Fibroblast of lung (primary cell): ENCODE data around the gene DENND4A. TPM values are rescaled to one million over a fixed set of nuclear protein-coding genes. Genes with fewer than 3 reads are reported as not detected.

ENCODE experiments used
- DNase-seq, 2 donors: peaks; one replicate each; pipeline versions ENCODE4 v3.0.0 to v3.0.0-alpha.2; 2010; ENCODE audit warnings: low read depth in 2 of 2
- H2AFZ ChIP-seq: 2 replicates; pipeline ENCODE4 v1.5.1; 2012; ENCODE audit warnings: low read length, control low read depth, inconsistent platforms
- H3K27ac ChIP-seq: 2 replicates; pipeline ENCODE4 v1.5.1; 2011; ENCODE audit warnings: low read length, control low read depth; ENCODE audit not compliant: insufficient read depth
- H3K27me3 ChIP-seq: 2 replicates; pipeline ENCODE4 v1.5.1; 2011; ENCODE audit warnings: mild to moderate bottlenecking, low read length; ENCODE audit not compliant: control insufficient read depth, insufficient read depth
- H3K36me3 ChIP-seq: 2 replicates; pipeline ENCODE4 v1.5.1; 2011; ENCODE audit warnings: low read length; ENCODE audit not compliant: control insufficient read depth, insufficient read depth
- H3K4me1 ChIP-seq: 2 replicates; pipeline ENCODE4 v1.5.1; 2011; ENCODE audit warnings: low read length; ENCODE audit not compliant: control insufficient read depth, insufficient read depth; ENCODE audit errors: extremely low read depth
- H3K4me2 ChIP-seq: 2 replicates; pipeline ENCODE4 v1.5.1; 2011; ENCODE audit warnings: low read length, control low read depth; ENCODE audit not compliant: insufficient read depth; ENCODE audit errors: extremely low read depth
- H3K4me3 ChIP-seq, 4 experiments: fragments of 200-600 bp in 1 of 4; sonication (generic) in 1 of 4; replicated peaks in 1 of 4; 2 replicates each; pipeline ENCODE4 v1.5.1; 2011 to 2016; ENCODE audit warnings: low read length in 4 of 4, low read depth in 3 of 4, mild to moderate bottlenecking in 3 of 4, control low read depth in 2 of 4, inconsistent platforms in 1 of 4, mixed read lengths in 1 of 4; ENCODE audit not compliant: insufficient read depth in 1 of 4; ENCODE audit errors: control extremely low read depth in 1 of 4
- H3K79me2 ChIP-seq: 2 replicates; pipeline ENCODE4 v1.5.1; 2012; ENCODE audit warnings: mild to moderate bottlenecking, low read length, inconsistent platforms; ENCODE audit not compliant: control insufficient read depth, insufficient read depth
- H3K9ac ChIP-seq: 2 replicates; pipeline ENCODE4 v1.5.1; 2011; ENCODE audit warnings: mild to moderate bottlenecking, low read length, control low read depth; ENCODE audit not compliant: insufficient read depth
- H3K9me3 ChIP-seq: 2 replicates; pipeline ENCODE4 v1.5.1; 2012; ENCODE audit warnings: low read depth, low read length; ENCODE audit not compliant: control insufficient read depth, insufficient read depth
- H4K20me1 ChIP-seq: 2 replicates; pipeline ENCODE4 v1.5.1; 2011; ENCODE audit warnings: low read length; ENCODE audit not compliant: control insufficient read depth, insufficient read depth; ENCODE audit errors: extremely low read depth
- CTCF ChIP-seq, 2 donors: IDR thresholded peaks in 1 of 2; conservative IDR thresholded peaks in 1 of 2; 1 replicate in 1 of 2; 2 replicates in 1 of 2; pipeline ENCODE4 v1.5.1; 2011 to 2012; ENCODE audit warnings: low read length in 2 of 2, control low read depth in 1 of 2, inconsistent platforms in 1 of 2, low read depth in 1 of 2, mild to moderate bottlenecking in 1 of 2
- EZH2 ChIP-seq: IDR thresholded peaks from 2 replicates; pipeline ENCODE4 v1.5.1; 2012; ENCODE audit warnings: low read length, control low read depth, mild to moderate bottlenecking; ENCODE audit errors: missing control alignments
- polyA plus RNA-seq, 2 donors: library from polyadenylated mRNA; depleted of rRNA in 1 of 2; stranded (reverse) in 1 of 2; unstranded in 1 of 2; fragments of >200 nt; gene quantifications; 2 replicates each; pipeline ENCODE4 v1.2.1, GENCODE V29; 2011 to 2012; ENCODE audit warnings: missing spikeins in 1 of 2
- total RNA-seq: library from RNA; depleted of rRNA; stranded (reverse); fragments of >200 nt; gene quantifications from 2 replicates; pipeline ENCODE4 v1.2.1, GENCODE V29; 2014

The DENND4A gene
- total and polyA plus RNA-seq, 2 donors (not counting 1 experiment from before 2014, with no cell fraction given): 16.7 to 30.6 TPM

- H3K27ac ChIP-seq: no peak overlapping the region
- H3K79me2 ChIP-seq: no peaks in the 10 kb centered on the region
- H2AFZ ChIP-seq: no peak overlapping the region
- DNase-seq: no peak
- no peaks in the 10 kb centered on the region for H3K36me3 ChIP-seq
- no peaks in the 10 kb centered on the region for H3K4me1 ChIP-seq
- H3K27me3 ChIP-seq: no peaks in the 10 kb centered on the region
- no peaks in the 10 kb centered on the region for H4K20me1 ChIP-seq
- no peak overlapping the region for H3K9ac ChIP-seq
- TF ChIP-seq EZH2 (no peak), CTCF (conservative IDR thresholded peaks at IDR 0.05 in 1 of 2, IDR thresholded peaks at IDR 0.05 in 1 of 2; ENCODE audit: low read depth in 1 of 2, low read length in 2 of 2) (no peak)
- H3K4me2 ChIP-seq: no peak overlapping the region
- no peak overlapping the region for H3K4me3 ChIP-seq
- H3K9me3 ChIP-seq: no peaks in the 10 kb centered on the region
Measured at GRCh38 chr15:65634356-65634755, 157.7 kb downstream of the DENND4A start.

GRCh38 chr15:65633752-65634151, 158.3 kb downstream of the DENND4A start:
- TF ChIP-seq EZH2: no peak
- TF ChIP-seq CTCF (conservative IDR thresholded peaks at IDR 0.05 in 1 of 2, IDR thresholded peaks at IDR 0.05 in 1 of 2; ENCODE audit: low read depth in 1 of 2, low read length in 2 of 2): no peak
- Histone ChIP-seq H3K27me3 (no peaks in the 10 kb centered on the region), H3K4me1 (no peaks in the 10 kb centered on the region), H3K4me2 (no peak overlapping the region), H3K9ac (no peak overlapping the region), H3K4me3 (no peak overlapping the region), H3K27ac (no peak overlapping the region), H3K9me3 (no peaks in the 10 kb centered on the region), H2AFZ (no peak overlapping the region), H3K79me2 (no peaks in the 10 kb centered on the region), H3K36me3 (no peaks in the 10 kb centered on the region), H4K20me1 (no peaks in the 10 kb centered on the region)
- no peak for DNase-seq

GRCh38 chr15:65632780-65633375, 159.2 kb downstream of the DENND4A start:
- peak overlapping the region; percentile 8 for H3K4me2 ChIP-seq
- no peaks in the 10 kb centered on the region for H3K9me3 ChIP-seq
- H3K4me1 ChIP-seq: no peaks in the 10 kb centered on the region
- H3K27me3 ChIP-seq: no peaks in the 10 kb centered on the region
- no peaks in the 10 kb centered on the region for H4K20me1 ChIP-seq
- no peaks in the 10 kb centered on the region for H3K79me2 ChIP-seq
- H3K27ac ChIP-seq: no peak overlapping the region
- no peaks in the 10 kb centered on the region for H3K36me3 ChIP-seq
- TF ChIP-seq EZH2 (no peak), CTCF (conservative IDR thresholded peaks at IDR 0.05 in 1 of 2, IDR thresholded peaks at IDR 0.05 in 1 of 2; ENCODE audit: low read depth in 1 of 2, low read length in 2 of 2) (no peak)
- no peak overlapping the region for H2AFZ ChIP-seq
- DNase-seq: peak in 1 of 2 donors; percentile 75
- no peak overlapping the region for H3K4me3 ChIP-seq
- H3K9ac ChIP-seq: no peak overlapping the region
